ENCODE results near the gene CCR1. TPM values are rescaled to one million over a fixed set of nuclear protein-coding genes. Genes with fewer than 3 reads are reported as not detected.

The CCR1 gene
- 13.8 TPM for total RNA-seq
- polyA plus RNA-seq (ENCODE audit: insufficient read depth, low read depth, low replicate concordance), result 7.4 TPM
- long read RNA-seq, donor 1, result 0 reads
- long read RNA-seq, donor 2, result 0 reads
- long read RNA-seq, donor 3, result 0 reads
- long read RNA-seq, donor 4, result 0 reads
- long read RNA-seq, donor 5, result 0 reads
- long read RNA-seq, donor 6, partial matches to known transcripts, result 0 of 1 reads
- long read RNA-seq, donor 6, other reads (novel, unspliced or antisense), result 0 of 1 reads
- long read RNA-seq, donor 7, partial matches to known transcripts, result 0 of 3 reads
- long read RNA-seq, donor 7, other reads (novel, unspliced or antisense), result 0 of 3 reads
- long read RNA-seq, donor 8, result 0 reads
- long read RNA-seq, donor 9, partial matches to known transcripts, result 0 of 2 reads
- long read RNA-seq, donor 9, other reads (novel, unspliced or antisense), result 0 of 2 reads
- long read RNA-seq, donor 10, partial matches to known transcripts, result 0 of 2 reads
- long read RNA-seq, donor 10, other reads (novel, unspliced or antisense), result 0 of 2 reads

DNA sequence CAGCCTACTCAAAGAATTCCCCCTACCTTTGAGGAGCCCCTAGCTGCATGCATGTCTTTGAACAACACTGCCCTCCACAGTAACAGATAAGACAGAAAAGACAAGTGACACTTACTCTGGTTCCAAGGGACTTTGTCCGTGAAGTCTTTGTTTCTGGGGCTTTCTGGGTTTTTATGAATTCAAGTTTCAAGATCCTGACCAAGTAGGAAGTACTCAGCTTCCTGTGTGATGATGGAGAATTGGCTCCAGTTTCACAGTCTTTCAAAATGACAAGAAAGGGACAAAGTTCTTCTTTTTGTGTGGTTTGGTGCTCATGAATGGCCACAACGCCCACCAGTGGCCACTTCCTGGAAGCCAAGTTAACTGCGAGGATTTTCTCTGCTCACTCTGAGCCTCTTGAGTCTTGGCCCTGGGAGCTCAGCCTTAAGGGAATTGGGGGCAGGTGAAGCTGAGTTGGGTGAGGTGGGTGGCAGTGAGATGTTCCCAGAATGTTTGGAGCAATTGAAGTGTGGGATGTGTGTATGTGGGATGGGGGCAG lies at the start of gene CCR1:
Gene CCR1 (minus strand): TSS at position 147 of the 538 bp plus-strand sequence. CDS start 4,000 bp downstream, outside the sequence.
- no peak for FAIRE-seq
- TF ChIP-seq, protein P1, sequence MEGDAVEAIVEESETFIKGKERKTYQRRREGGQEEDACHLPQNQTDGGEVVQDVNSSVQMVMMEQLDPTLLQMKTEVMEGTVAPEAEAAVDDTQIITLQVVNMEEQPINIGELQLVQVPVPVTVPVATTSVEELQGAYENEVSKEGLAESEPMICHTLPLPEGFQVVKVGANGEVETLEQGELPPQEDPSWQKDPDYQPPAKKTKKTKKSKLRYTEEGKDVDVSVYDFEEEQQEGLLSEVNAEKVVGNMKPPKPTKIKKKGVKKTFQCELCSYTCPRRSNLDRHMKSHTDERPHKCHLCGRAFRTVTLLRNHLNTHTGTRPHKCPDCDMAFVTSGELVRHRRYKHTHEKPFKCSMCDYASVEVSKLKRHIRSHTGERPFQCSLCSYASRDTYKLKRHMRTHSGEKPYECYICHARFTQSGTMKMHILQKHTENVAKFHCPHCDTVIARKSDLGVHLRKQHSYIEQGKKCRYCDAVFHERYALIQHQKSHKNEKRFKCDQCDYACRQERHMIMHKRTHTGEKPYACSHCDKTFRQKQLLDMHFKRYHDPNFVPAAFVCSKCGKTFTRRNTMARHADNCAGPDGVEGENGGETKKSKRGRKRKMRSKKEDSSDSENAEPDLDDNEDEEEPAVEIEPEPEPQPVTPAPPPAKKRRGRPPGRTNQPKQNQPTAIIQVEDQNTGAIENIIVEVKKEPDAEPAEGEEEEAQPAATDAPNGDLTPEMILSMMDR (IDR thresholded peaks at IDR 0.05; ENCODE audit: borderline replicate concordance, extremely low read depth, insufficient read depth), result peak; percentile 54
- Histone ChIP-seq H3K9ac (ENCODE audit: low read length in 3 of 3) (no peak within 1 kb of the TSS), H3K36me3 (ENCODE audit: control insufficient read depth in 2 of 3, insufficient read depth in 3 of 3, low read length in 3 of 3) (peaks cover 0 to 2% (median 0%) of the 10 kb centered on the region in 3 donors), H3K27me3 (ENCODE audit: control insufficient read depth, insufficient read depth, low read length) (no peaks in the 10 kb centered on the region), H3K27ac (ENCODE audit: low read depth in 2 of 2, low read length in 2 of 2) (peak within 1 kb of the TSS; percentile 2 to 43), H3K4me3 (ENCODE audit: low read length in 3 of 3) (peak within 1 kb of the TSS in 2 of 3 donors; percentile 31 to 36), H3K4me1 (ENCODE audit: control insufficient read depth in 2 of 3, insufficient read depth in 2 of 3, low read depth in 1 of 3, low read length in 3 of 3) (peaks cover 0 to 3% (median 0%) of the 10 kb centered on the region in 3 donors), H3K9me3 (ENCODE audit: control insufficient read depth in 2 of 3, insufficient read depth in 1 of 3, low read length in 3 of 3) (no peaks in the 10 kb centered on the region)
- peak in 2 of 5 donors; percentile 13 to 47 for DNase-seq
- intact Hi-C loops (cut with DNase I), result loop anchor here (10.0 kb wide), 1 partner anchor 113 kb away; no protein-coding TSS in a partner anchor

DNA sequence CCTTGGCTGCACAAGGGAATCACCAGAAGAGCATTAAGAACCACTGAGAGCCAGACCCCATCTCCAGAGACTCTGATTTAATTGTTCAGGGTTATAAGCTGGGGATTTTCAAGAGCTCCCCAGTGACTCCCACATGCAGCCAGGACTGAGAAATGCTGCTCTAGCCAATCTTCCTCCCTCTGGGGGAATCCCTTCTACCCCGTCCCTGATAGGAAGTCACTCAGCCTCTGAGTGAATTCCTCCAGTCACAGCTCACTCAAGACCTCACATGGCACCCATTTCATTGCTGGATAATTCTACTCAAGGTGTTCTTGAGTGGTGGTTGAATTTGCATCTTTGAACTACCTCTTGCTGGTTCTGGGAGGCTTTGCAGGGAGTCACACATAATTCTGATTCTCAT lies 44.9 kb upstream of the CCR1 start:
- H3K27me3 ChIP-seq (ENCODE audit: control insufficient read depth, insufficient read depth, low read length), result no peaks in the 10 kb centered on the region
- H3K4me3 ChIP-seq (ENCODE audit: low read length in 3 of 3), result no peak overlapping the region
- intact Hi-C loops (cut with DNase I), result no loop called here
- TF ChIP-seq, protein P1 (IDR thresholded peaks at IDR 0.05; ENCODE audit: borderline replicate concordance, extremely low read depth, insufficient read depth), result no peak
- no peaks in the 10 kb centered on the region for H3K4me1 ChIP-seq (ENCODE audit: control insufficient read depth in 2 of 3, insufficient read depth in 2 of 3, low read depth in 1 of 3, low read length in 3 of 3)
- H3K9me3 ChIP-seq (ENCODE audit: control insufficient read depth in 2 of 3, insufficient read depth in 1 of 3, low read length in 3 of 3), result no peaks in the 10 kb centered on the region
- H3K27ac ChIP-seq (ENCODE audit: low read depth in 2 of 2, low read length in 2 of 2), result no peak overlapping the region
- H3K9ac ChIP-seq (ENCODE audit: low read length in 3 of 3), result no peak overlapping the region
- no peaks in the 10 kb centered on the region for H3K36me3 ChIP-seq (ENCODE audit: control insufficient read depth in 2 of 3, insufficient read depth in 3 of 3, low read length in 3 of 3)
- DNase-seq (no peak), FAIRE-seq (no peak)

DNA sequence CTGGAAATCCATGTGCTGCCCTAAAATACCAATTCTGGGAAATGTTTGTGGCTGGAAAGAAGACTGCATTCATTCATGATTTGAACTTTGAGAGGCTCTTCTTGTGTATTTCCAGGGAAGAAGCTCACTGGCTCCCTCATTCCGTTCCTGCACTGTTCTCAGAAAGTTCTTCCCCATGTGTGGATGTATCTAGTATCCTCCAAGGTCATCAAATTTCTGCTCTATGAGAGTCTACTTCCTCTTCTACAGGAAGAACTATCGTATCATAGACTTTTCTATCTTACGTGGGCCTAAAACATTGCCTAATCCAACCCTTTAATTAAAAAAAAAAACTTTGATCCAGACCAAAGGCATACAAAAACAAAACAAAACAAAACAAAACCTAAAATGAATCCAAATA lies 37.0 kb upstream of the CCR1 start:
- no peak for FAIRE-seq

More for the DNA sequence above, 37.0 kb upstream of the CCR1 start:
- TF ChIP-seq, protein P1 (IDR thresholded peaks at IDR 0.05; ENCODE audit: borderline replicate concordance, extremely low read depth, insufficient read depth), result no peak
- intact Hi-C loops (cut with DNase I), result no loop called here
- Histone ChIP-seq H3K27ac (ENCODE audit: low read depth in 2 of 2, low read length in 2 of 2) (no peak overlapping the region), H3K27me3 (ENCODE audit: control insufficient read depth, insufficient read depth, low read length) (no peaks in the 10 kb centered on the region), H3K4me3 (ENCODE audit: low read length in 3 of 3) (no peak overlapping the region), H3K36me3 (ENCODE audit: control insufficient read depth in 2 of 3, insufficient read depth in 3 of 3, low read length in 3 of 3) (no peaks in the 10 kb centered on the region), H3K9ac (ENCODE audit: low read length in 3 of 3) (no peak overlapping the region), H3K9me3 (ENCODE audit: control insufficient read depth in 2 of 3, insufficient read depth in 1 of 3, low read length in 3 of 3) (no peaks in the 10 kb centered on the region), H3K4me1 (ENCODE audit: control insufficient read depth in 2 of 3, insufficient read depth in 2 of 3, low read depth in 1 of 3, low read length in 3 of 3) (no peaks in the 10 kb centered on the region)
- no peak for DNase-seq
